SK-N-SH (cell line): Measurements from ENCODE around the gene MOV10L1. TPM values are rescaled to one million over a fixed set of nuclear protein-coding genes. Genes with fewer than 3 reads are reported as not detected.

Source experiments
- CTCF ChIA-PET: fragments of 300-600, 350-600 bp; formaldehyde crosslinking; extraction: SDS; loops from one replicate; lab custom pipeline; 2021; lab: Yijun Ruan, JAX
- POLR2A ChIA-PET: fragments of 350-600 bp; sonication (Branson Sonifier 250); formaldehyde crosslinking; extraction: SDS; loops from one replicate; lab custom pipeline; 2020; ENCODE audit warnings: antibody characterized with exemption, inconsistent platforms; lab: Yijun Ruan, JAX
- DNase-seq: peaks from one replicate; pipeline ENCODE4 v3.0.0; 2012
- H2AFZ ChIP-seq: fragments of 200-600 bp; sonication (generic); 2 replicates; pipeline ENCODE4 v1.8.1; 2016; ENCODE audit warnings: antibody characterized with exemption, mild to moderate bottlenecking, low read depth
- H3F3A ChIP-seq: fragments of 200-600 bp; sonication (generic); replicated peaks from 2 replicates; pipeline ENCODE3; 2016; ENCODE audit warnings: antibody characterized with exemption, mild to moderate bottlenecking; ENCODE audit not compliant: insufficient read depth
- H3K27ac ChIP-seq, 2 experiments: fragments of 200-500 bp in 1 of 2; fragments of 200-600 bp in 1 of 2; sonication (Bioruptor generic) in 1 of 2; sonication (generic), shearing (Covaris generic) in 1 of 2; 2 replicates each; pipeline versions ENCODE4 v1.5.1 to v1.6.1; 2014 to 2016; ENCODE audit warnings: low read depth in 2 of 2, inconsistent platforms in 1 of 2, low read length in 1 of 2, mild to moderate bottlenecking in 1 of 2, mixed read lengths in 1 of 2
- H3K27me3 ChIP-seq: fragments of 200-600 bp; sonication (generic), shearing (Covaris generic); 2 replicates; pipeline ENCODE4 v1.6.1; 2016; ENCODE audit warnings: mixed run types; ENCODE audit not compliant: insufficient read depth
- H3K36me3 ChIP-seq, 2 experiments: fragments of 200-500 bp in 1 of 2; fragments of 200-600 bp in 1 of 2; sonication (Bioruptor generic) in 1 of 2; sonication (generic) in 1 of 2; replicated peaks in 1 of 2; 2 replicates each; pipeline versions ENCODE3 to v1.5.1; 2014 to 2016; ENCODE audit warnings: low read length in 1 of 2, mild to moderate bottlenecking in 1 of 2; ENCODE audit not compliant: insufficient read depth in 2 of 2, control insufficient read depth in 1 of 2
- H3K4me1 ChIP-seq, 2 experiments: fragments of 200-500 bp in 1 of 2; fragments of 200-600 bp in 1 of 2; sonication (Bioruptor generic) in 1 of 2; sonication (generic), shearing (Covaris generic) in 1 of 2; 2 replicates each; pipeline versions ENCODE4 v1.5.1 to v1.6.1; 2014 to 2016; ENCODE audit warnings: low read depth in 1 of 2, low read length in 1 of 2, mixed run types in 1 of 2; ENCODE audit not compliant: insufficient read depth in 2 of 2, control insufficient read depth in 1 of 2
- H3K4me2 ChIP-seq: fragments of 200-600 bp; sonication (generic), shearing (Covaris generic); 2 replicates; pipeline ENCODE4 v1.6.1; 2017; ENCODE audit warnings: mixed run types
- H3K4me3 ChIP-seq, 2 experiments: fragments of 200-500 bp in 1 of 2; fragments of 200-600 bp in 1 of 2; sonication (Bioruptor generic) in 1 of 2; sonication (generic), shearing (Covaris generic) in 1 of 2; 2 replicates each; pipeline versions ENCODE4 v1.5.1 to v1.8.1; 2014 to 2016; ENCODE audit warnings: low read depth in 2 of 2, inconsistent platforms in 1 of 2, low read length in 1 of 2, mild to moderate bottlenecking in 1 of 2, mixed read lengths in 1 of 2, moderate library complexity in 1 of 2
- H3K79me2 ChIP-seq: fragments of 200-600 bp; sonication (generic); 2 replicates; pipeline ENCODE4 v1.8.1; 2017; ENCODE audit warnings: mild to moderate bottlenecking; ENCODE audit not compliant: insufficient read depth
- H3K9ac ChIP-seq: fragments of 200-600 bp; sonication (generic); 2 replicates; pipeline ENCODE4 v1.6.1; 2017; ENCODE audit warnings: mixed run types
- H3K9me2 ChIP-seq: fragments of 200-600 bp; sonication (generic); 2 replicates; pipeline ENCODE4 v1.6.1; 2017; ENCODE audit warnings: mixed run types
- H3K9me3 ChIP-seq: fragments of 200-600 bp; sonication (generic); 2 replicates; pipeline ENCODE4 v1.6.1; 2017; ENCODE audit warnings: mixed run types, mild to moderate bottlenecking, moderate library complexity
- H4K20me1 ChIP-seq: fragments of 200-600 bp; sonication (generic); 2 replicates; pipeline ENCODE4 v1.6.1; 2017; ENCODE audit warnings: mild to moderate bottlenecking, mixed run types; ENCODE audit not compliant: insufficient read depth
- EP300 ChIP-seq, 2 experiments: IDR thresholded peaks; 2 replicates each; pipeline versions ENCODE4 v1.4.0 to v1.6.1; 2012; ENCODE audit warnings: borderline replicate concordance in 1 of 2, low read depth in 1 of 2, low read length in 1 of 2
- EZH2phosphoT487 ChIP-seq: fragments of 200-600 bp; sonication (generic); IDR thresholded peaks from 2 replicates; pipeline ENCODE4 v1.6.1; 2017; ENCODE audit warnings: low read depth, mixed run types, mild to moderate bottlenecking, antibody characterized with exemption, moderate library complexity, borderline replicate concordance
- FOSL2 ChIP-seq: IDR thresholded peaks from 2 replicates; pipeline ENCODE4 v1.4.0; 2012; ENCODE audit warnings: low read depth, mild to moderate bottlenecking, moderate library complexity, borderline replicate concordance
- FOXM1 ChIP-seq: IDR thresholded peaks from 2 replicates; pipeline ENCODE4 v1.4.0; 2012; ENCODE audit warnings: low read depth, mild to moderate bottlenecking
- GABPA ChIP-seq: IDR thresholded peaks from 2 replicates; pipeline ENCODE4 v1.4.0; 2012; ENCODE audit warnings: low read depth, mild to moderate bottlenecking
- GATA2 ChIP-seq: sonication (generic); formaldehyde crosslinking; IDR thresholded peaks from 2 replicates; pipeline ENCODE4 v1.5.0; 2020; ENCODE audit warnings: mild to moderate bottlenecking, missing genetic modification reagents
- MEF2A ChIP-seq: IDR thresholded peaks from 2 replicates; pipeline ENCODE4 v1.4.0; 2012; ENCODE audit warnings: low read depth, borderline replicate concordance
- MXI1 ChIP-seq: IDR thresholded peaks from 2 replicates; pipeline ENCODE4 v1.6.1; 2012; ENCODE audit warnings: mild to moderate bottlenecking, low read depth, low read length, improper control_type of control experiment
- NFIC ChIP-seq: IDR thresholded peaks from 2 replicates; pipeline ENCODE4 v1.4.0; 2012; ENCODE audit warnings: borderline replicate concordance
- NRF1 ChIP-seq: IDR thresholded peaks from 2 replicates; pipeline ENCODE4 v1.6.1; 2012; ENCODE audit warnings: low read depth, mild to moderate bottlenecking, low read length
- RAD21 ChIP-seq: IDR thresholded peaks from 2 replicates; pipeline ENCODE4 v1.6.1; 2012; ENCODE audit warnings: mild to moderate bottlenecking, low read length
- RCOR1 ChIP-seq: fragments of 150-350 bp; IDR thresholded peaks from 2 replicates; pipeline ENCODE4 v1.6.1; 2017; ENCODE audit warnings: antibody characterized with exemption, low read length
- RXRA ChIP-seq: IDR thresholded peaks from 2 replicates; pipeline ENCODE4 v1.4.0; 2012; ENCODE audit warnings: low read depth, mild to moderate bottlenecking, borderline replicate concordance
- SMC3 ChIP-seq: IDR thresholded peaks from 2 replicates; pipeline ENCODE4 v1.6.1; 2012; ENCODE audit warnings: low read depth, low read length, improper control_type of control experiment
- TAF1 ChIP-seq: IDR thresholded peaks from 2 replicates; pipeline ENCODE4 v1.6.1; 2012; ENCODE audit warnings: low read depth, mild to moderate bottlenecking, low read length, moderate library complexity, borderline replicate concordance
- TEAD4 ChIP-seq: IDR thresholded peaks from 2 replicates; pipeline ENCODE4 v1.4.0; 2012; ENCODE audit warnings: mild to moderate bottlenecking, borderline replicate concordance; ENCODE audit not compliant: insufficient read depth
- YY1 ChIP-seq: IDR thresholded peaks from 2 replicates; pipeline ENCODE4 v1.4.0; 2012; ENCODE audit warnings: low read depth, mild to moderate bottlenecking
- WGBS: methylation state at CpG from one replicate; pipeline ENCODE4 v1.1.6; 2017; ENCODE audit warnings: low lambda C conversion rate; 5-methylcytosine and 5-hydroxymethylcytosine counted together
- polyA plus RNA-seq, 3 experiments: library from polyadenylated mRNA; depleted of rRNA; stranded (reverse); fragments of >200 nt; gene quantifications; 2 replicates each; pipeline ENCODE4 v1.2.3, GENCODE V29; 2012
- TF ChIP-seq, protein P1 (sequence below): IDR thresholded peaks from 2 replicates; pipeline ENCODE4; 2012
- TF ChIP-seq, protein P2 (sequence below): fragments of 200-600 bp; sonication (generic); IDR thresholded peaks from 2 replicates; pipeline ENCODE4 v1.6.1; 2017; ENCODE audit warnings: antibody characterized with exemption, mild to moderate bottlenecking, moderate library complexity
- TF ChIP-seq, protein P3 (sequence below): IDR thresholded peaks from 2 replicates; pipeline ENCODE4 v1.6.1; 2012; ENCODE audit warnings: mild to moderate bottlenecking, low read depth, low read length, moderate library complexity

MOV10L1 gene
- polyA plus RNA-seq, 1 of the 3 experiments (the other 2 are of a cell fraction): 2.1 TPM

DNA sequence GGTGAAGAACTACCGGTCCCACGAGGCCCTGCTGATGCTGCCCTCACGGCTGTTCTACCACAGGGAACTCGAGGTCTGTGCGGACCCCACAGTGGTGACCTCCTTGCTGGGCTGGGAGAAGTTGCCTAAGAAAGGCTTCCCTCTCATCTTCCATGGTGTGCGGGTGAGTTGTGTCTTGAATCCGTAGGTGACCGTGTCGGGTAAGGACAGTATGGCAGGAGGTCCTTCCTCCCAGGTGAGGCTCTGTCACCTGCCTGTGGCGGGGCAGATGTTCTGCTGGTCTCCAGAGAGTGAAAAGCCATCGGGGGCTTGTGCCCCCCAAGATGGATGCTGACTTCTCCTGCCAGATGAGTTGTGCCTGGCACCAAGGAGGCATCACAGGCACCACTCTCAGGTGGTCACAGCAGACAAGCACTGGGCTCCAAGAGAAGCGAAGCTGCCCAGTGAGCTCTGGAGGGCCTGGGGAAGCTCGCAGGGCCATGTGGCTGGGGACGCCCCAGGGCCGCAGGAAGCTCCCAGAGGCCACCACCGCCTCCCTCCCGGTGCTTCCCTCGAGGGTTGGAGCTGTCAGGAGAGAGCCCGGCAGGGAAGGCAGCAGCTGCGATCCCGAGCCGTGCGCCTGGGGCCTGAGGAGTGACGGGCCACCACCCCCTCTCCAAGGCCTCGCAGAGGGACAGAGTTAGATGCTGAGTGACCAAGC is 63.4 kb downstream of the MOV10L1 start:
- ChIA-PET CTCF (no interaction called here), POLR2A (interaction anchor here (0.5 to 1.4 kb wide), 2 partner anchors 53 to 222 kb away, joined by 3 to 4 read pairs; no protein-coding TSS in a partner anchor)
- no peaks in the 10 kb centered on the region for H3K79me2 ChIP-seq
- peak; percentile 29 for DNase-seq
- no peaks in the 10 kb centered on the region for H3K9me3 ChIP-seq
- H3K9ac ChIP-seq: no peak overlapping the region
- H3K9me2 ChIP-seq: no peaks in the 10 kb centered on the region
- H3K4me2 ChIP-seq: no peak overlapping the region
- WGBS: 85% methylated on average over 9 of the region's 25 CpGs
- TF ChIP-seq GABPA (no peak), SMC3 (no peak), FOSL2 (no peak), NFIC (no peak), TEAD4 (no peak), MEF2A (no peak), GATA2 (CRISPR knock-in tag) (no peak), RXRA (no peak), FOXM1 (no peak), NRF1 (no peak), YY1 (no peak), RAD21 (no peak), MXI1 (no peak), RCOR1 (no peak), TAF1 (no peak), EP300 (IDR thresholded peaks at IDR 0.05; ENCODE audit: borderline replicate concordance in 1 of 2, low read depth in 1 of 2, low read length in 1 of 2) (no peak), EZH2phosphoT487 (no peak)
- TF ChIP-seq, protein P1, sequence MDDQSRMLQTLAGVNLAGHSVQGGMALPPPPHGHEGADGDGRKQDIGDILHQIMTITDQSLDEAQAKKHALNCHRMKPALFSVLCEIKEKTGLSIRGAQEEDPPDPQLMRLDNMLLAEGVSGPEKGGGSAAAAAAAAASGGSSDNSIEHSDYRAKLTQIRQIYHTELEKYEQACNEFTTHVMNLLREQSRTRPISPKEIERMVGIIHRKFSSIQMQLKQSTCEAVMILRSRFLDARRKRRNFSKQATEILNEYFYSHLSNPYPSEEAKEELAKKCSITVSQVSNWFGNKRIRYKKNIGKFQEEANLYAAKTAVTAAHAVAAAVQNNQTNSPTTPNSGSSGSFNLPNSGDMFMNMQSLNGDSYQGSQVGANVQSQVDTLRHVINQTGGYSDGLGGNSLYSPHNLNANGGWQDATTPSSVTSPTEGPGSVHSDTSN: no peak
- TF ChIP-seq, protein P2, sequence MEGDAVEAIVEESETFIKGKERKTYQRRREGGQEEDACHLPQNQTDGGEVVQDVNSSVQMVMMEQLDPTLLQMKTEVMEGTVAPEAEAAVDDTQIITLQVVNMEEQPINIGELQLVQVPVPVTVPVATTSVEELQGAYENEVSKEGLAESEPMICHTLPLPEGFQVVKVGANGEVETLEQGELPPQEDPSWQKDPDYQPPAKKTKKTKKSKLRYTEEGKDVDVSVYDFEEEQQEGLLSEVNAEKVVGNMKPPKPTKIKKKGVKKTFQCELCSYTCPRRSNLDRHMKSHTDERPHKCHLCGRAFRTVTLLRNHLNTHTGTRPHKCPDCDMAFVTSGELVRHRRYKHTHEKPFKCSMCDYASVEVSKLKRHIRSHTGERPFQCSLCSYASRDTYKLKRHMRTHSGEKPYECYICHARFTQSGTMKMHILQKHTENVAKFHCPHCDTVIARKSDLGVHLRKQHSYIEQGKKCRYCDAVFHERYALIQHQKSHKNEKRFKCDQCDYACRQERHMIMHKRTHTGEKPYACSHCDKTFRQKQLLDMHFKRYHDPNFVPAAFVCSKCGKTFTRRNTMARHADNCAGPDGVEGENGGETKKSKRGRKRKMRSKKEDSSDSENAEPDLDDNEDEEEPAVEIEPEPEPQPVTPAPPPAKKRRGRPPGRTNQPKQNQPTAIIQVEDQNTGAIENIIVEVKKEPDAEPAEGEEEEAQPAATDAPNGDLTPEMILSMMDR: no peak
- TF ChIP-seq, protein P3, sequence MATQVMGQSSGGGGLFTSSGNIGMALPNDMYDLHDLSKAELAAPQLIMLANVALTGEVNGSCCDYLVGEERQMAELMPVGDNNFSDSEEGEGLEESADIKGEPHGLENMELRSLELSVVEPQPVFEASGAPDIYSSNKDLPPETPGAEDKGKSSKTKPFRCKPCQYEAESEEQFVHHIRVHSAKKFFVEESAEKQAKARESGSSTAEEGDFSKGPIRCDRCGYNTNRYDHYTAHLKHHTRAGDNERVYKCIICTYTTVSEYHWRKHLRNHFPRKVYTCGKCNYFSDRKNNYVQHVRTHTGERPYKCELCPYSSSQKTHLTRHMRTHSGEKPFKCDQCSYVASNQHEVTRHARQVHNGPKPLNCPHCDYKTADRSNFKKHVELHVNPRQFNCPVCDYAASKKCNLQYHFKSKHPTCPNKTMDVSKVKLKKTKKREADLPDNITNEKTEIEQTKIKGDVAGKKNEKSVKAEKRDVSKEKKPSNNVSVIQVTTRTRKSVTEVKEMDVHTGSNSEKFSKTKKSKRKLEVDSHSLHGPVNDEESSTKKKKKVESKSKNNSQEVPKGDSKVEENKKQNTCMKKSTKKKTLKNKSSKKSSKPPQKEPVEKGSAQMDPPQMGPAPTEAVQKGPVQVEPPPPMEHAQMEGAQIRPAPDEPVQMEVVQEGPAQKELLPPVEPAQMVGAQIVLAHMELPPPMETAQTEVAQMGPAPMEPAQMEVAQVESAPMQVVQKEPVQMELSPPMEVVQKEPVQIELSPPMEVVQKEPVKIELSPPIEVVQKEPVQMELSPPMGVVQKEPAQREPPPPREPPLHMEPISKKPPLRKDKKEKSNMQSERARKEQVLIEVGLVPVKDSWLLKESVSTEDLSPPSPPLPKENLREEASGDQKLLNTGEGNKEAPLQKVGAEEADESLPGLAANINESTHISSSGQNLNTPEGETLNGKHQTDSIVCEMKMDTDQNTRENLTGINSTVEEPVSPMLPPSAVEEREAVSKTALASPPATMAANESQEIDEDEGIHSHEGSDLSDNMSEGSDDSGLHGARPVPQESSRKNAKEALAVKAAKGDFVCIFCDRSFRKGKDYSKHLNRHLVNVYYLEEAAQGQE: no peak
- H4K20me1 ChIP-seq: no peaks in the 10 kb centered on the region
- H3K27ac ChIP-seq: no peak overlapping the region
- H3K27me3 ChIP-seq: no peaks in the 10 kb centered on the region
- peaks cover 0 to 2% of the 10 kb centered on the region in 2 experiments for H3K36me3 ChIP-seq
- no peaks in the 10 kb centered on the region for H3F3A ChIP-seq
- H3K4me1 ChIP-seq: no peaks in the 10 kb centered on the region
- H2AFZ ChIP-seq: no peak overlapping the region
- no peak overlapping the region for H3K4me3 ChIP-seq
